Caki2 (cell line): ENCODE results near the gene PDZD4. TPM values are rescaled to one million over a fixed set of nuclear protein-coding genes. Genes with fewer than 3 reads are reported as not detected.
A peak's percentile ranks its signal among the peaks of the same experiment; 100 is the strongest.

Experiments used
- DNase-seq: peaks from one replicate; pipeline ENCODE4 v3.0.0-alpha.2; 2015; ENCODE audit warnings: low read depth
- in situ Hi-C: cut with HindIII; loops from 2 replicates; pipeline ENCODE4 v1.10.0; 2016; ENCODE audit warnings: low sequenced_read_pairs, low pct_unique_long_range_greater_than_20kb, mixed read lengths
- total RNA-seq: library from RNA; depleted of rRNA; stranded (reverse); fragments of >200 nt; shearing (Covaris generic); gene quantifications from 2 replicates; pipeline ENCODE4 v1.2.3, GENCODE V29; 2014; ENCODE audit warnings: low replicate concordance; rRNA removed

Gene PDZD4
- 4.3 and 8.5 TPM in 2 replicates for total RNA-seq

GRCh38 chrX:153829799-153830639 is at the start of gene PDZD4:
Gene PDZD4, minus strand, starts transcription at chrX:153830544. Its CDS starts 246 bp downstream, at chrX:153830298.
- DNase-seq = no peak
- in situ Hi-C loops = no loop called here

GRCh38 chrX:153879741-153880439 is 49.5 kb upstream of the PDZD4 start:
- in situ Hi-C loops = no loop called here
- no peak for DNase-seq

- in situ Hi-C loops = no loop called here
Measured at GRCh38 chrX:153878969-153879653, 48.8 kb upstream of the PDZD4 start.

GRCh38 chrX:153878345-153878744 is 48.0 kb upstream of the PDZD4 start:
- in situ Hi-C loops = no loop called here
- no peak for DNase-seq

More at GRCh38 chrX:153878969-153879653, 48.8 kb upstream of the PDZD4 start:
- DNase-seq = no peak

- DNase-seq = no peak
- in situ Hi-C loops = no loop called here
Measured at GRCh38 chrX:153877571-153878261, 47.4 kb upstream of the PDZD4 start.

- no peak for DNase-seq
- in situ Hi-C loops = no loop called here
Measured at GRCh38 chrX:153876112-153876491, 45.8 kb upstream of the PDZD4 start.

GRCh38 chrX:153875391-153876111 is 45.2 kb upstream of the PDZD4 start:
- DNase-seq = peak; percentile 38
- in situ Hi-C loops = no loop called here

GRCh38 chrX:153874366-153875125 is 44.2 kb upstream of the PDZD4 start:
- no peak for DNase-seq
- in situ Hi-C loops = no loop called here

- in situ Hi-C loops = no loop called here
- no peak for DNase-seq
Measured at GRCh38 chrX:153874085-153874365, 43.7 kb upstream of the PDZD4 start.

GRCh38 chrX:153873282-153874084 is 43.1 kb upstream of the PDZD4 start:
- in situ Hi-C loops = no loop called here
- DNase-seq = no peak

GRCh38 chrX:153871946-153872878 is 41.9 kb upstream of the PDZD4 start:
- no peak for DNase-seq
- in situ Hi-C loops = no loop called here

GRCh38 chrX:153871451-153871850 is 41.1 kb upstream of the PDZD4 start:
- no peak for DNase-seq
- in situ Hi-C loops = no loop called here

GRCh38 chrX:153870791-153871360 is 40.5 kb upstream of the PDZD4 start:
- no peak for DNase-seq
- in situ Hi-C loops = no loop called here

GRCh38 chrX:153870288-153870690 is 39.9 kb upstream of the PDZD4 start:
- DNase-seq = no peak
- in situ Hi-C loops = no loop called here

- in situ Hi-C loops = no loop called here
- no peak for DNase-seq
Measured at GRCh38 chrX:153869473-153870287, 39.3 kb upstream of the PDZD4 start.
